ENCODE results near the gene MACROH2A1. TPM values are rescaled to one million over a fixed set of nuclear protein-coding genes. Genes with fewer than 3 reads are reported as not detected.

Gene MACROH2A1
- total RNA-seq, 1 donor from 2014 or later = 170 TPM

DNA sequence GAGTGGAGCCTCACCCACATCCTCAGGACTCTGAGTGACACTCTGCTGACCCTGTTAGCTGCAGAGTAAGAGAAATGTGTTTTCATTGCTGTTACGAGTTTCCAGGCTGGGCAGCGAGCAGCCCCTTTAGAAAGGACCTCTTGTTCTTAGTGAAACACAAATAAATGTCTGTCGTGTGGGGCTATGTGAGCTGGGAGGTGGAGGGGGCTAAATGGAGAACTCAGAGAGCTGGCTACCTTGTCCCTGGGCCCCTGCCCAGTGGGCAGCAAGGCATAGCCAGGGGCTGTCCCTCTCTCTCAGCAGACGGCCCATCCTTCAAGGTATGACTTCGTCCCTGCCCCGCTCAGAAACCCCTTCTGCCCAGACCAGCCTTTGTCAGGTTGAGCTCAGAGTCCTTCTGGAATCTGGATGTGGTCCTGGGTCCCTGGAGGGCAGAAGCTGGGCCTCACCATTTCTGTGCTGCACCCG lies 38.0 kb upstream of the MACROH2A1 start:
- no peak for DNase-seq (ENCODE audit: low spot score)

- DNase-seq (ENCODE audit: low spot score) = no peak
Observed at GRCh38 chr5:135435467-135436330, 36.7 kb upstream of the MACROH2A1 start.

DNA sequence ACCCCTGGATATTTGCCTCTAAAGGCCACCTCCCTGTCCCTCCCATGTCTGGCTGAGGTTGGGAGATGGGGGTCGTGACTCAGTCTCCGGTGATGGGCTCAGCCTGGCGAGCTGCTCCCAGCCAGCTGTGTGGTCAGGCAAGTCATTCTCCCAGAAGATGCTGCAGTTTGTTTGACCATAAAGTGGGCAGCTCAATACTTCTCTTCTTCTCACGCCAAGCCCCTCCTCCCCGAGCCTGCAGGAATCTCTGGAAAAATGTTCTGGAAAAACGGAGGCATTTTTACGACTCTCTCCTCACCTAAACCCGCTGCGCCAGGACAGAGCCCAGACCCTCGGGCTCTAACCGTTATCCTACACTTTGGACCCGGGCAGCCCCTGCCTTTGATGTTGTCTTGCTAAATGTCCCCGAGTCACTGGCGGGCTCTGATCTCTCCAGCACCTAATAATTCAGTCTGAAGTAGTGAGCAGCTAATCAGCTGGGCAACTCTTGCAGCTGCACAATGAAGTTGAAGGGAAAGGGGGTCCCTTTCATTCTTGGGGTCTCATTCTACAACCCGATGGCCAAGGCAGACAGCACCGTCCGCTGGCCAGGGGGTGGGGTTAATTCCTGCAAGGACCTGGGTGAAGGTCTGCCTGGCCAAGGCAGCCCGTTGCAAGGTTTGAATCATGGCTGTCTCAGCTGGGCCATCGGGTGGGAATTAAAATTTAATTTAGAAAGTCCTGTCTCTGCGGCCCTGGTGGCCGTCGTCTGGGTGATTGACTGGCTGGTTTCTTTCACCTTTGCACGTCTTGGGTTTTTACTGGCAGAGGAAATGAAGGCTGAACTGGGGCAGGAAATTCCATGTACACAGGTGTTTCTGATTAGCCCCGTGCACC lies 35.8 kb upstream of the MACROH2A1 start:
- no peak for DNase-seq (ENCODE audit: low spot score)

DNA sequence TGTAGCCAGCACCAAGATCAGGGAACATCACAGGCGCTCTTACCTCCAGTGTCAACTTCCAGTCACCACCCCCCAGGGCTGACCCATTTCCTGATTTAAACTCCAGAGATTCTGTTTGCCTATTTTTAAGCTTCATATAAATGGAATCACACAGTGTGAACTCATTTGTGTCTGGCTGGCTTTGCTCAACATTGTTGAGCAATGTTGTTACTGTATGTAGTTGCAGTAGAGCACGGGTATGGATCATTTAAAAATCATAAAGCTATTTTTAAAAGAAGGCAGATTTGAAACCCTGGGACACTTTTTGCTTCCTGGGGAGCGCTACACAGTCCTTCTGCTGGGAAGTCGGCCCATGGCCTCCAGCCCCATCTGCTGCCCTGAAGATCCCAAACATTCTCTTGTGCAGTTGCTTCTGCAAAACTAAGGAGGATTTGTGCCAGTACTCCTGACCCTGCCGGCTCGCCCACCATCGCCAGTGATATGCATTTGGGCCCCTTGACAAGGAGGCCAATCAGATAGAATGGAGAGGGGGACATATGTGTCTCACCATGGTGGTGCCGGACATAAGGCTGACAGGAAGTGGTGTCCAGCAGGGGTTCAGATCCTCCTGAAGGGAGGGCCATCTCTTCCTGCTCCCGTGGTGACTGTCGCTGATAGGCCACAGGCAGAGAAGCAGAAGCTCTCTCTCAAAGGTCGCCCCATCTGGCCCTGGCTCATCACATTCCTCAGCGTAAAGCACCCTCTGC lies 34.8 kb upstream of the MACROH2A1 start:
- DNase-seq (ENCODE audit: low spot score) = no peak

DNA sequence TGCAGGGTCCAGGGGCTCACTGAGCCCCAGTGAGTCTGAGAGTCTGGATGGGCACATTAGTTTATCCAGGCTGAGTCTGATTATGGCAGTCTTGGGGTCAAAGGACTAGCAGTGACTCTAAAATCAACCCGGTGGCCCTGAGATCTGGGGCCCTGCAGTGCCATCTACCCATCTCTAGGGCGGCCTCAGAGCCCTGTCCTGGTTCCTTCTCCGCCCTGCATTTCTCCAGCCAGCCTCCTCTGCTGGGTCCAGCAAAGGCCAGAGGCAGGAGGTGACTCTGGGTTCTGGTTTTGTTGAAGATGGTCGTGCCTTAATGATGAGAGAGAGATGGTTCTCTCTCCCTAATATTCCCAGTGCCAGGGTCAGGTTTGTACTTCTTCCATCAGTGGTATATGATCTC lies 33.1 kb upstream of the MACROH2A1 start:
- DNase-seq (ENCODE audit: low spot score) = no peak

- no peak for DNase-seq (ENCODE audit: low spot score)
Observed at GRCh38 chr5:135430135-135430437, 31.1 kb upstream of the MACROH2A1 start.

DNA sequence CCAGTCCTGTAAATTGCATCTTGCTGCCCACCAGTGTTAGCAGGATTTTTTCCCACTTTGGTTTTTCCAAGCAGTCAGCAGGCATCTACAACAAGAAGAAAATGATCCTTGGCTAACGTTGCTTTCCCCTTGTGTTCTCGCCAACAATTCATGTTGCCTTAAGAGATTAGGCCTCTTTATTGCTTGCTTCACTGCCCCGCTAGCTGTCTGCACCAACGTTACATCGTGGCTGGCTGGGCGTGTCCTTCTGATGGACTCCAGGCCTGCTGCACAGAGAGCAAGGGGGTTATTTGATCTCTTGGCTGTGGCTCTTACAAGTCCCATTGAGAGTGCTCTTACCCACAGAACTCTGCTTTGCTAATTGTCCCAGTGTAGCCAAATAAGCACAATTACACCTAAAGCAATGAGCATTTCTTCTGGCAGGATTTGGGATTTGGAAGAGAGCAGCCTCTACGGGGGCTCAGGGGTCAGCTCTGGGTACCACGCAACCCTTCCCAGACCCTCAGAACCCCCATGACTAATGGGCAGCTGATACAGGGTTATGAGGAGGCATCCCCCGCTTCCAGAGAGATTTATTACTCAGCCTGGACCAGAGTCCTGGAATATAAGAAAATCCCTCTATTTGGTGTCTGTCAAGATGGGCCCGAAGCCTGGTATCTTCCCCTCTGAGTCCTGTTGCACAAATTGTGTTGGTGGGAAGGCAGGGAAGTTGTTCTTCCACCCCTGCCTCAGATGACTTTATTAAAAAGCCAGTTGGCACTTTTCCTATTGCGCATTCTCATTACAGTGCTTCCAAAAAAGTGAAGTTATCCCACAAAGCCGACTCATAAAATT lies 30.5 kb upstream of the MACROH2A1 start:
- no peak for DNase-seq (ENCODE audit: low spot score)

- DNase-seq (ENCODE audit: low spot score) = no peak
Observed at GRCh38 chr5:135428586-135428985, 29.6 kb upstream of the MACROH2A1 start.

DNA sequence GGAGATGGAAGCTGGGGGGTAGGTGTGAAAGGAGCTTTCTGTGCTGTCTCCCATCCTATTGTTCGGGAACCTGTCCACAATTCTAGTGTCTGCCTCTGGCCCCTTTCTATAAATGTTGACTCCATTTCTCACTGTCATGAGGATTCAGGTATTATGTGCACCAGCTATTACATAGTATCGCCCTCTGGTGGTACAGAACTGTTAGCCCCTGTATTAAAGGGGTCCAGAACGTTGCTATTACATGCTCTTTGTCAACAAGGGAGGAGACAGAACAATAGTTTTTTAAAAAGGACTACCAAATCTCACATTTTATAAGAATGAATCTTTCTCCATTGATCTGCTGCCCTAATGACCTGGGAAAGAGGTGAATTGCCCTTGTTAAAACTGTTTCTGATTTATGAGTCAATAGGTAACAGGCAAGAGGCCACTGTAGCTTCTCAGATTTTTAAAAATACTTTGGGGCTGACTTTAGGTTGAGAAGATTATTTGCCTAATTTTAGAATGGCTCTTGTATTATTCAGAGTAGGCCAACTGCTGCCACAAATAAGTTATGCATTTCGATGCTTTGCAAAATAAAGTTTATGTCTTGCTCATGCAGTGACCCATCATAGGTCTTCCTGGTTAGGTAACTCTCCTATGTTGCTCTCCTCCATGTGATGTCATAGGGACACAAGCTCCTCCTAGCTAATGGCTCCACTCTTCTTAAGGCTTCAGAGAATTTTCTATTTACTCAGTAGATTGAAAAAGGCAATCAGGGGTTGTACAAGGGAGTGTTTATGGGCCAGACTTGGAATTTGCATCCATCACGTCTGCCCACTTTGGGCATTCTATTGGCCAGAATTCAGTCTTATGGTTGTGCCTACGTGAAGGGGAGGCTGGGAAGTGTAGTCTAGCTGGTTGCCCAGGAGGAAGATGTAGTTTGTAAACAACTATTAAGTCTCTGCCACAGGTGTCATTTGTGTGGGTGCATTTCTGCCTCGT lies 27.4 kb upstream of the MACROH2A1 start:
- no peak for DNase-seq (ENCODE audit: low spot score)

GRCh38 chr5:135425641-135426040 lies 26.6 kb upstream of the MACROH2A1 start:
- no peak for DNase-seq (ENCODE audit: low spot score)

DNA sequence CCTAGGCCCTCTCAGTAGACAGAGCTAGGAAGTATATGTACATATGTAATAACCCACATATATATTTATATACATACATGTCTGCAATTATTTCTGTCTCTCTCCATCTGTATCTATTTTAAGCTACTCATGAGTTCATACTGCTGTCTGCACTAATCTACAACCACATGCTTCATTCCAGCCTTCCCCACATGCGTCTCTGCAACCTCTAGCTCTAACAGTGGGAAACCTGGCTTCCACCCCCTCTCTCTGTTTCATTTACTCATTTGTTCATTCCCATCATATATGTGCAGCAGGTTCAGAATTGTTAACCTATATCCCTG lies 24.8 kb upstream of the MACROH2A1 start:
- DNase-seq (ENCODE audit: low spot score) = no peak

- DNase-seq (ENCODE audit: low spot score) = no peak
Observed at GRCh38 chr5:135423146-135423845, 24.3 kb upstream of the MACROH2A1 start.

GRCh38 chr5:135422419-135422818 lies 23.4 kb upstream of the MACROH2A1 start:
- no peak for DNase-seq (ENCODE audit: low spot score)

DNA sequence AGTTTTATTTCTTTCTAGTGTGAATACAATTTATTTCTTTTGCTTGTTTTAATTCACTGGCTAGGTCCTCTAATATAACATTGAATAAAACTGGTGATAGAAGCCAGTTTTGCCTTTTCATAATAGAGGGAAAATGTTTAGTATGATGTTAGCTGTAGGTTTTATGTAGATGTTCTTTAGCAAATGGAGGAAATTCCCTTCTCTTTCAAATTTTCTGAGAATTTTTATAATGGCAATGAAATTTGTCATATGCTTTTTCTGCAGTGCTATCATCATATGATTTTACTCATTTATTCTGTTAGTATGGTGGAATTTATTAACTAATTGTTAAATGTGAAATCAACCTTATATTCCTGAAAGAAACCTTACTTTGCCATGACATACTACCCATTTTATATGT lies 18.1 kb upstream of the MACROH2A1 start:
- DNase-seq (ENCODE audit: low spot score) = no peak

GRCh38 chr5:135405082-135405481 lies 6.1 kb upstream of the MACROH2A1 start:
- no peak for DNase-seq (ENCODE audit: low spot score)

GRCh38 chr5:135402031-135402430 lies 3.0 kb upstream of the MACROH2A1 start:
- no peak for DNase-seq (ENCODE audit: low spot score)

DNA sequence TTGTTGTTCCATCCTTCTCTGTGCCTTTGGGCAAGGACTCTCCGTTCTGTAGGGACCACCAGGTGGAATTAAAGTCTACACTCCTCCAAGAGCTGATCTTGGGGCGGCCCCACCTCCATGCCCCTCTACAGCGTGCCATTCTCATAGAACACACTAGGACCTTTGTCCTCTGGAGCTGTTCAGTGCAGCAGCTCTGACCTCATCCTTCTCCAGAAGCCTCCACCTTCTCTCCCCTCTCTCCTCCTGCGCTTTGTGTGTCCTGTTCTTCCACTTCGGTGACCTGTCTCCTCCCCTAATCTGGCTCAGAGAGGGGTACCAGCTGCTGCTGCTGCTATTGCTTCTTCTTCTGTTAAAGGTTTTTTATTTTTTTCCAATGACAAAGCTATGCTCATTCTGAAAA lies 1.8 kb upstream of the MACROH2A1 start:
- DNase-seq (ENCODE audit: low spot score) = no peak

DNA sequence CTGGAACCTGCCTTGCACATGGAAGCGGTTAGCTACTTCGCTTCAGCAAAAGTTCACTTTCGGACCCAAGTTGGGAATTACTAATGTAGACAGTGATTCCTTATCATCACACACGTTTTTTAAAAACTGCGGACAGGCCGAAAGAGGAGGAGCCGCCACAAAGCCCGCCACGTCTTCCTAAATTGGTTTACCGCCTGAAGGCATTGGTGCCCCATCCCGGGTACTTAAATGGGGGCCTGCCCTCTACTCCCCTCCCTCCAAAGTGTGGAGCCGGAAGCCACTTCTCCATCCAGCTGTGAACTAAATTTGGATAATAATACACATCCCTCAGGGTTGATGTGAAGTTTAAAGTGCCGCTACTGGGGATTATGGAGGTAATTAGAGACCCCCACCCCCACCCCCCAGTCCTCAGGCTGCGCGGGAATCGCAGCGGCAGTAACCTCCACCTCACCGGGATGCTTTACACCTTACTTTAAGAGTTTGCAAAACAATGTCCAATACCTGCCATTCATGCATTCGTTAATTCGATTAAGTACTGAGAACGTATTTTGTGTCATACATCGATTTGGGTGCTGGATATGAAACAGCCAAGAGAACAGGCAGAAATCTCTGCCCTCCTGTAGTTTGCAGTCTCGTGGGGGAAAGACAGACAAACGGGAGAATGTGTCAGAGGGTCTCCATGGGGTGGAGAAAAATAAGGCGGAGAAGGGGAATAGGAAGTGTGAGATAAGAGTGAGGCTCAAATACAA lies 937 bp upstream of the MACROH2A1 start:
- DNase-seq (ENCODE audit: low spot score) = no peak
